ENCODE data around the gene RNU4-1. TPM values are rescaled to one million over a fixed set of nuclear protein-coding genes. Genes with fewer than 3 reads are reported as not detected.

The RNU4-1 gene
- total RNA-seq, 5 donors from 2014 or later (not counting 1 experiment from before 2014, with no cell fraction given): 1,482 to 2,823 (median 1,909) TPM

DNA sequence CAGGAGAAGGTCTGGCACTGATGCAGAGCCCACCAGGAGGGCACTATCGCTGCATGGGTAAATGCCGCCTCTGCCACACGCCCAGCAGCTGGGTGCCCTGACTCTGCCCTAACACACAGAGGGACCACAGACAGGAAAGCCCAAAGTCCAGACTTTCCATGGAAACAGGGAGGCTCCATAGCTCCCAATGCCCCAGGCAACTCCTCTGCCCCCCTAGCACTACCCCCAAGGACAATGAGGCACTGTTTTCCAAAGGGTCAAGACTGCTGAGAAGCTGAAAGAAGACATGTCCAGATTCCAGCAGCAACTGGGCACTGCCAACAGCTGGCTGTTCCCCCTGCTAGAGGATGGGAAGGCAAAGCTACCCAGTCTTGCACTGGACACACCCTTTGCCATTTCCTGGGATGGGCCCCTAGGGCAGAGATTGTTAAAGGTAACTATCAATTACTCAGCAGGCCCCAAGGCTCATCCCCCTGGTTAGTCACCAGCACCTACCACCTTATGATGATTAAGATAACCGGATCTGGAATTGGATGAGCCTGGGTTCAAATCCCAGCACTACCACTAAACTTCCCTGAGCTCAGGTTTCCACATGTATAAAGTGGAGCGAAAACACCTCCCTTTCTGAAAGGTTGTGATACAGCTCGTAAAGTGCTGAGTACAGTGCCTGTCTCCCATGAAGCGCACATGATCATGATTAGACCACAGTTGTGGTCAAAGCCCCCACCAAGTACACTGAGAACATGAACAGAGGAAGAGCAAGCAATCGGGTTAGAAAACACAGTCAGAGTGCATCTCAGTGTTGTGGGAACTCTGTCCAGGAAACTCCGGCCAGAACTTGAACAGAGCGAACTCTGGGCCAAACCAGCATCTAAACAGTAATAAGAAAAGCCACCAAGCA, 30.8 kb downstream of the RNU4-1 start:
- Mint-ChIP-seq H3K4me1 (peaks cover 74 to 81% (median 75%) of the 10 kb centered on the region in 3 donors), H3K36me3 (peaks cover 12% of the 10 kb centered on the region), H3K27ac (peak overlapping the region; percentile 88 to 89), H3K27me3 (no peaks in the 10 kb centered on the region), H3K4me3 (peak overlapping the region; percentile 90 to 97 (median 94)), H3K9me3 (no peaks in the 10 kb centered on the region)
- Histone ChIP-seq H3K4me1 (ENCODE audit: control insufficient read depth in 1 of 2, extremely low read depth in 1 of 2, insufficient read depth in 2 of 2, low read length in 2 of 2) (peaks cover 37 to 82% of the 10 kb centered on the region in 2 experiments), H3K4me3 (ENCODE audit: control insufficient read depth in 1 of 2, extremely low read depth in 1 of 2, low read length in 1 of 2) (peak overlapping the region; percentile 85 to 94), H3K27me3 (replicated peaks in 1 of 2; ENCODE audit: control insufficient read depth in 2 of 2, extremely low read depth in 1 of 2, insufficient read depth in 2 of 2, low read length in 1 of 2) (no peaks in the 10 kb centered on the region), H3K27ac (ENCODE audit: low read length) (peak overlapping the region; percentile 74), H3K9me3 (no peaks in the 10 kb centered on the region), H3K36me3 (ENCODE audit: control insufficient read depth in 2 of 2, extremely low read depth in 1 of 2, insufficient read depth in 1 of 2, low read length in 1 of 2) (peaks cover 4 to 5% of the 10 kb centered on the region in 2 donors)
- ChIA-PET CTCF (interaction anchor here (0.5 to 9.4 kb wide), 8 partner anchors 9 to 1895 kb away, joined by 3 to 162 read pairs (median 4); no protein-coding TSS in a partner anchor), POLR2A (interaction anchor here (0.6 to 2.3 kb wide), 10 partner anchors 9 to 275 kb away, joined by 3 to 22 read pairs (median 4); partner anchors contain the start of genes RPLP0 (in 2 of the 2) and RNU4-2 (in 1 of the 2))
- 64% methylated on average over 6 of the region's 10 CpGs for WGBS (ENCODE audit: insufficient coverage)
- ATAC-seq (replicated peaks in 1 of 4) (peak in 3 of 4 experiments; percentile 18 to 44 (median 25)), DNase-seq (peak in 7 of 35 experiments; percentile 8 to 45 (median 28))

GRCh38 chr12:120260607-120261006, 32.4 kb downstream of the RNU4-1 start:
- H3K4me1 ChIP-seq (ENCODE audit: control insufficient read depth in 1 of 2, extremely low read depth in 1 of 2, insufficient read depth in 2 of 2, low read length in 2 of 2): peaks cover 40 to 94% of the 10 kb centered on the region in 2 experiments
- peaks cover 18% of the 10 kb centered on the region for H3K36me3 Mint-ChIP-seq
- peaks cover 4 to 9% of the 10 kb centered on the region in 2 donors for H3K36me3 ChIP-seq (ENCODE audit: control insufficient read depth in 2 of 2, extremely low read depth in 1 of 2, insufficient read depth in 1 of 2, low read length in 1 of 2)
- DNase-seq (no peak), ATAC-seq (replicated peaks in 1 of 4) (no peak)
- H3K9me3 Mint-ChIP-seq: no peaks in the 10 kb centered on the region
- H3K4me1 Mint-ChIP-seq: peaks cover 84 to 91% (median 89%) of the 10 kb centered on the region in 3 donors
- no peaks in the 10 kb centered on the region for H3K27me3 ChIP-seq (replicated peaks in 1 of 2; ENCODE audit: control insufficient read depth in 2 of 2, extremely low read depth in 1 of 2, insufficient read depth in 2 of 2, low read length in 1 of 2)
- no peaks in the 10 kb centered on the region for H3K9me3 ChIP-seq
- H3K27ac ChIP-seq (ENCODE audit: low read length): no peak overlapping the region
- POLR2A ChIA-PET: interaction anchor here in 1 of 2 donors (0.6 kb wide), 2 partner anchors 64 to 93 kb away, joined by 3 to 6 read pairs; no protein-coding TSS in a partner anchor
- H3K4me3 Mint-ChIP-seq: peak overlapping the region in 2 of 3 donors; percentile 25 to 97
- no CpG with 5 or more reads among the region's 5 CpGs for WGBS (ENCODE audit: insufficient coverage)
- H3K27me3 Mint-ChIP-seq: no peaks in the 10 kb centered on the region
- H3K27ac Mint-ChIP-seq: peak overlapping the region; percentile 88 to 89
- no peak overlapping the region for H3K4me3 ChIP-seq (ENCODE audit: control insufficient read depth in 1 of 2, extremely low read depth in 1 of 2, low read length in 1 of 2)
- CTCF ChIA-PET: interaction anchor here (0.5 to 9.4 kb wide), 5 partner anchors 25 to 120 kb away, joined by 3 to 162 read pairs (median 3); partner anchors contain the start of gene RPLP0 (in 1 of the 2)

GRCh38 chr12:120259418-120260202, 33.4 kb downstream of the RNU4-1 start:
- WGBS (ENCODE audit: insufficient coverage): 86% methylated on average over 5 of the region's 8 CpGs
- peaks cover 21% of the 10 kb centered on the region for H3K36me3 Mint-ChIP-seq
- H3K4me3 ChIP-seq (ENCODE audit: control insufficient read depth in 1 of 2, extremely low read depth in 1 of 2, low read length in 1 of 2): peak overlapping the region in 1 of 2 donors; percentile 1
- peak overlapping the region; percentile 45 for H3K27ac ChIP-seq (ENCODE audit: low read length)
- H3K4me1 Mint-ChIP-seq: peaks cover 91 to 96% (median 95%) of the 10 kb centered on the region in 3 donors
- ChIA-PET CTCF (interaction anchor here in 1 of 2 donors (0.7 to 9.4 kb wide), 3 partner anchors 24 to 32 kb away, joined by 3 to 162 read pairs (median 5); no protein-coding TSS in a partner anchor), POLR2A (interaction anchor here in 1 of 2 donors (2.4 kb wide), 1 partner anchor 32 kb away, joined by 8 read pairs; no protein-coding TSS in a partner anchor)
- H3K27me3 Mint-ChIP-seq: no peaks in the 10 kb centered on the region
- no peaks in the 10 kb centered on the region for H3K9me3 ChIP-seq
- no peak for ATAC-seq (replicated peaks in 1 of 4)
- peaks cover 45 to 100% of the 10 kb centered on the region in 2 experiments for H3K4me1 ChIP-seq (ENCODE audit: control insufficient read depth in 1 of 2, extremely low read depth in 1 of 2, insufficient read depth in 2 of 2, low read length in 2 of 2)
- H3K27ac Mint-ChIP-seq: peak overlapping the region; percentile 88 to 89
- no peaks in the 10 kb centered on the region for H3K9me3 Mint-ChIP-seq
- DNase-seq: no peak
- peak overlapping the region in 1 of 3 donors; percentile 97 for H3K4me3 Mint-ChIP-seq
- peaks cover 4 to 12% of the 10 kb centered on the region in 2 donors for H3K36me3 ChIP-seq (ENCODE audit: control insufficient read depth in 2 of 2, extremely low read depth in 1 of 2, insufficient read depth in 1 of 2, low read length in 1 of 2)
- no peaks in the 10 kb centered on the region for H3K27me3 ChIP-seq (replicated peaks in 1 of 2; ENCODE audit: control insufficient read depth in 2 of 2, extremely low read depth in 1 of 2, insufficient read depth in 2 of 2, low read length in 1 of 2)

DNA sequence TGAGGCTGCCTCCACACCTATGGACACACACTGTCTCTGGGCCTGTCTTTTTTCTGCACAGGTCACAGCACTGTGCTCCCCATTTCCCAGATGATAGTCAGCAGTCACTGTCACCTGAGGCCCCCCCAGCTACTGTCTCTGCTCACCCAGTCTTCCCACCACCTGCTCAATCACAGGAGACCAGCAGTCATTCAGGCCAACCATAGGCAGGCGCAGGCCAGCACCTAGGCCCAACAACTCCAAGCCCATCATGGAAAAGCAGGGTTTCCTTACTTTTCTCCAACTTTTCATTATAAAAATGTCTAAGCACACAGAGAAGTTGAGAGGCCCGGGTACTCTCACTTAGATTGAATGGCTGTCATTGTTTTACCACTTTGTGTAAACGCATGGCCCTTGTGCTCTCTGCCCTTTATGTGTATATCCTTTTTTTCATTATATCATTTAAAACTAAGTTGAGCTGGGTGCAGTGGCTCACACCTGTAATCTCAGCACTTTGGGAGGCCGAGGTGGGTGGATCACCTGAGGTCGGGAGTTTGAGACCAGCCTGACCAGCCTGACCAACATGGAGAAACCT, 34.6 kb downstream of the RNU4-1 start:
- Histone ChIP-seq H3K4me3 (ENCODE audit: control insufficient read depth in 1 of 2, extremely low read depth in 1 of 2, low read length in 1 of 2) (no peak overlapping the region), H3K4me1 (ENCODE audit: control insufficient read depth in 1 of 2, extremely low read depth in 1 of 2, insufficient read depth in 2 of 2, low read length in 2 of 2) (peaks cover 44 to 100% of the 10 kb centered on the region in 2 experiments), H3K9me3 (no peaks in the 10 kb centered on the region), H3K36me3 (ENCODE audit: control insufficient read depth in 2 of 2, extremely low read depth in 1 of 2, insufficient read depth in 1 of 2, low read length in 1 of 2) (peaks cover 4 to 12% of the 10 kb centered on the region in 2 donors), H3K27me3 (replicated peaks in 1 of 2; ENCODE audit: control insufficient read depth in 2 of 2, extremely low read depth in 1 of 2, insufficient read depth in 2 of 2, low read length in 1 of 2) (no peaks in the 10 kb centered on the region), H3K27ac (ENCODE audit: low read length) (peak overlapping the region; percentile 6)
- ChIA-PET POLR2A (interaction anchor here in 1 of 2 donors (2.4 kb wide), 1 partner anchor 33 kb away, joined by 8 read pairs; no protein-coding TSS in a partner anchor), CTCF (interaction anchor here in 1 of 2 donors (1.5 kb wide), 1 partner anchor 30 kb away, joined by 5 read pairs; no protein-coding TSS in a partner anchor)
- no peak for ATAC-seq (replicated peaks in 1 of 4)
- Mint-ChIP-seq H3K9me3 (no peaks in the 10 kb centered on the region), H3K27ac (peak overlapping the region; percentile 88 to 89), H3K27me3 (no peaks in the 10 kb centered on the region), H3K4me3 (peak overlapping the region in 2 of 3 donors; percentile 1 to 97), H3K36me3 (peaks cover 17% of the 10 kb centered on the region), H3K4me1 (peaks cover 93 to 96% (median 95%) of the 10 kb centered on the region in 3 donors)
- 94% methylated on average over 3 of the region's 5 CpGs for WGBS (ENCODE audit: insufficient coverage)
- DNase-seq: no peak

DNA sequence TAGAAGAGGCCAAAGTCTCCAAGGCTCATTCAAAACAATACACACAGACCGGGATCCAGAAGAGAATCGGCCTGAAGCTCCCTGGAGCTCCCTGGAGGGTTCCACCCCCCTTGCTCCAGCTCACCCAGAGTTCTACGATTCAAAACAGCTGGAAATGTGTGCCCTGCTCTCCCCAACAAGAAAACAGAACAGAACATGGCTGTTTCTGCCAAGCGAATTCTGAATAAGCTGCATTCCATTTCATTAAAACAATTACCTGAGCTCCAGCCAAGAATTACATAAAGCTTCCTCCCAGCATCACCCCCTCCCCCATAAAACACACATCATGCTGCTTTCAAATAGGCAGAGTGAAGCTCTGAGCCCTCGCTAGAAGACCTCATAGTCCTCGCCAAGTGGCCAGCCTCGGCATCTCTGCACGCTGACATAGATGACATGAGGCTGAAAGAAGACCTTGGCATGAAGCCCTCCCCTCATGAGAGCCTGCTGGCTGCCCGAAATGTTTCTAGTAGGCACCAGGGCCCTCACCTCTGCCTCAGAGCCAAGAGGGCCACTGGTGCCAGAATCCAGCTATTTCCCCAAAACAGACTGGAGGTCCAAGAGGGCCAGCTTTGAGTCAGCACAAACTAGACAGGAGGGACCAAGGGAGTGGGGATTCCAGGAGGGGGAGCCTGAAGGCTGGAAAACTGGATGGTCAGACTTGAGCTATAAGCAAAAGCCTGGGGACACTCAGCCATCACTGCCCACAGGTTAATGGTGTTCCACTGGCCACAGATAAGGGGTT, 35.8 kb downstream of the RNU4-1 start:
- H3K36me3 ChIP-seq (ENCODE audit: control insufficient read depth in 2 of 2, extremely low read depth in 1 of 2, insufficient read depth in 1 of 2, low read length in 1 of 2): peaks cover 4 to 12% of the 10 kb centered on the region in 2 donors
- ATAC-seq (replicated peaks in 1 of 4): no peak
- ChIA-PET POLR2A (interaction anchor here in 1 of 2 donors (0.7 to 1.0 kb wide), 3 partner anchors 10 to 58 kb away, joined by 3 to 6 read pairs (median 3); partner anchors contain the start of gene RNU4-2), CTCF (interaction anchor here (0.6 to 1.7 kb wide), 5 partner anchors 8 to 36 kb away, joined by 3 to 6 read pairs (median 5); partner anchors contain the start of genes PXN (in 1 of the 2) and RNU4-1 (in 1 of the 2))
- Mint-ChIP-seq H3K27me3 (no peaks in the 10 kb centered on the region), H3K9me3 (no peaks in the 10 kb centered on the region), H3K4me3 (peak overlapping the region in 1 of 3 donors; percentile 97), H3K27ac (peak overlapping the region; percentile 88 to 89), H3K4me1 (peaks cover 93 to 96% (median 95%) of the 10 kb centered on the region in 3 donors), H3K36me3 (peaks cover 16% of the 10 kb centered on the region)
- no peak overlapping the region for H3K4me3 ChIP-seq (ENCODE audit: control insufficient read depth in 1 of 2, extremely low read depth in 1 of 2, low read length in 1 of 2)
- H3K27ac ChIP-seq (ENCODE audit: low read length): peak overlapping the region; percentile 43
- 87% methylated on average over 8 of the region's 9 CpGs for WGBS (ENCODE audit: insufficient coverage)
- peaks cover 42 to 100% of the 10 kb centered on the region in 2 experiments for H3K4me1 ChIP-seq (ENCODE audit: control insufficient read depth in 1 of 2, extremely low read depth in 1 of 2, insufficient read depth in 2 of 2, low read length in 2 of 2)
- H3K27me3 ChIP-seq (replicated peaks in 1 of 2; ENCODE audit: control insufficient read depth in 2 of 2, extremely low read depth in 1 of 2, insufficient read depth in 2 of 2, low read length in 1 of 2): no peaks in the 10 kb centered on the region
- DNase-seq: no peak
- H3K9me3 ChIP-seq: no peaks in the 10 kb centered on the region
